A673 (cell line): ENCODE results near the gene KRT17. TPM values are rescaled to one million over a fixed set of nuclear protein-coding genes. Genes with fewer than 3 reads are reported as not detected.

Experiments used
- BruUV-seq: library from RNA; stranded (reverse); fragments of 400-500 nt; replicated peaks from 2 replicates; lab custom pipeline; 2021; lab: Mats Ljungman, UMichigan
- CTCF ChIA-PET: fragments of 300-600 bp; sonication (Branson Sonifier 250); formaldehyde crosslinking; loops from one replicate; lab custom pipeline; 2022; ENCODE audit warnings: antibody characterized with exemption; lab: Charles Lee
- POLR2A ChIA-PET: fragments of 300-600 bp; sonication (Branson Sonifier 250); formaldehyde crosslinking; loops from one replicate; lab custom pipeline; 2022; ENCODE audit warnings: antibody characterized with exemption; ENCODE audit not compliant: low non-redundant PET; lab: Charles Lee
- DNase-seq: peaks from one replicate; pipeline ENCODE4 v3.0.0-alpha.2; 2015; ENCODE audit warnings: low spot score
- H3K27ac ChIP-seq: fragments of 200-600 bp; sonication (generic); 2 replicates; pipeline ENCODE4 v1.5.1; 2016; ENCODE audit warnings: mixed run types, low read depth, mild to moderate bottlenecking, mixed read lengths, antibody characterized with exemption, low read length; ENCODE audit not compliant: poor library complexity, severe bottlenecking
- H3K27me3 ChIP-seq: fragments of 200-600 bp; sonication (generic); replicated peaks from 2 replicates; pipeline ENCODE4 v1.6.1; 2017; ENCODE audit warnings: mixed run types, low read depth, mild to moderate bottlenecking, mixed read lengths, antibody characterized with exemption, low read length; ENCODE audit not compliant: insufficient read depth, poor library complexity
- H3K36me3 ChIP-seq: fragments of 200-600 bp; sonication (generic); 2 replicates; pipeline ENCODE4 v1.6.1; 2016; ENCODE audit warnings: mixed run types, mild to moderate bottlenecking, mixed read lengths, antibody characterized with exemption, low read length; ENCODE audit not compliant: insufficient read depth, poor library complexity, severe bottlenecking
- H3K4me1 ChIP-seq: fragments of 200-600 bp; sonication (generic); 2 replicates; pipeline ENCODE4 v1.6.1; 2017; ENCODE audit warnings: mixed run types, mild to moderate bottlenecking, mixed read lengths, antibody characterized with exemption, low read length; ENCODE audit not compliant: insufficient read depth, poor library complexity, severe bottlenecking
- H3K4me3 ChIP-seq: fragments of 200-600 bp; sonication (generic); 2 replicates; pipeline ENCODE4 v1.5.1; 2016; ENCODE audit warnings: low read depth, mixed run types, mild to moderate bottlenecking, mixed read lengths, low read length; ENCODE audit not compliant: poor library complexity, severe bottlenecking
- H3K9me3 ChIP-seq: fragments of 200-600 bp; sonication (generic); 2 replicates; pipeline ENCODE4 v1.6.1; 2016; ENCODE audit warnings: mixed run types, low read depth, mild to moderate bottlenecking, mixed read lengths, antibody characterized with exemption, low read length; ENCODE audit not compliant: poor library complexity, severe bottlenecking
- CTCF ChIP-seq: fragments of 300-800, 200-600 bp; sonication (generic); conservative IDR thresholded peaks from 2 replicates; pipeline ENCODE4 v1.5.1; 2017; ENCODE audit warnings: low read depth, mild to moderate bottlenecking, antibody characterized with exemption, low read length, moderate library complexity, mixed read lengths
- EZH2 ChIP-seq: fragments of 200-600 bp; sonication (generic); IDR thresholded peaks from 2 replicates; pipeline ENCODE4 v1.6.1; 2017; ENCODE audit warnings: borderline replicate concordance, low read depth, mild to moderate bottlenecking, mixed read lengths, antibody characterized with exemption, low read length; ENCODE audit not compliant: poor library complexity, severe bottlenecking
- intact Hi-C: fragments of 100-400 bp; cut with micrococcal nuclease; formaldehyde crosslinking; loops from one replicate; pipeline ENCODE4 v1.10.0; 2022; ENCODE audit not compliant: unreplicated experiment
- total RNA-seq: library from RNA; stranded (reverse); gene quantifications from 2 replicates; pipeline ENCODE4 v1.2.3, GENCODE V29; 2021

The KRT17 gene
- total RNA-seq, 1 experiment from 2014 or later = 54.1 TPM

GRCh38 chr17:41663451-41664171, 39.2 kb upstream of the KRT17 start:
- CTCF ChIA-PET = interaction anchor here (0.6 to 1.6 kb wide), 6 partner anchors 14 to 167 kb away, joined by 3 to 34 read pairs (median 6); no protein-coding TSS in a partner anchor
- no peaks in the 10 kb centered on the region for H3K27me3 ChIP-seq
- POLR2A ChIA-PET = no interaction called here
- H3K9me3 ChIP-seq = no peaks in the 10 kb centered on the region
- no TSS peak for BruUV-seq
- no peak overlapping the region for H3K27ac ChIP-seq
- H3K36me3 ChIP-seq = no peaks in the 10 kb centered on the region
- DNase-seq = no peak
- H3K4me1 ChIP-seq = peaks cover 5% of the 10 kb centered on the region
- TF ChIP-seq EZH2 = no peak
- no peak for TF ChIP-seq CTCF
- intact Hi-C loops = loop anchor here (2.0 to 5.0 kb wide), 2 partner anchors 755 to 806 kb away; no protein-coding TSS in a partner anchor
- H3K4me3 ChIP-seq = no peak overlapping the region

GRCh38 chr17:41660221-41660711, 35.9 kb upstream of the KRT17 start:
- no peak overlapping the region for H3K27ac ChIP-seq
- no peaks in the 10 kb centered on the region for H3K36me3 ChIP-seq
- BruUV-seq = no TSS peak
- no peak overlapping the region for H3K4me3 ChIP-seq
- no peaks in the 10 kb centered on the region for H3K4me1 ChIP-seq
- DNase-seq = no peak
- no peaks in the 10 kb centered on the region for H3K27me3 ChIP-seq
- ChIA-PET POLR2A (no interaction called here), CTCF (interaction anchor here (0.6 kb wide), 1 partner anchor 107 kb away, joined by 3 read pairs; no protein-coding TSS in a partner anchor)
- no peak for TF ChIP-seq CTCF
- TF ChIP-seq EZH2 = no peak
- intact Hi-C loops = loop anchor here (5.0 kb wide), 1 partner anchor 803 kb away; no protein-coding TSS in a partner anchor
- H3K9me3 ChIP-seq = no peaks in the 10 kb centered on the region

- no peak for DNase-seq
- Histone ChIP-seq H3K4me1 (no peaks in the 10 kb centered on the region), H3K9me3 (no peaks in the 10 kb centered on the region), H3K36me3 (no peaks in the 10 kb centered on the region), H3K27ac (no peak overlapping the region), H3K27me3 (no peaks in the 10 kb centered on the region), H3K4me3 (no peak overlapping the region)
- ChIA-PET CTCF (no interaction called here), POLR2A (no interaction called here)
- intact Hi-C loops = loop anchor here (5.0 kb wide), 1 partner anchor 802 kb away; no protein-coding TSS in a partner anchor
- no peak for TF ChIP-seq CTCF
- TF ChIP-seq EZH2 = no peak
- BruUV-seq = no TSS peak
Measured at GRCh38 chr17:41659427-41660212, 35.2 kb upstream of the KRT17 start.
